Measurements from ENCODE around the gene FRY.
"Not testable (repeated sequence)": the region's sequence is repeated elsewhere in the genome, so short reads cannot be mapped to it uniquely, and the experiment has no call there.

FRY gene

DNA sequence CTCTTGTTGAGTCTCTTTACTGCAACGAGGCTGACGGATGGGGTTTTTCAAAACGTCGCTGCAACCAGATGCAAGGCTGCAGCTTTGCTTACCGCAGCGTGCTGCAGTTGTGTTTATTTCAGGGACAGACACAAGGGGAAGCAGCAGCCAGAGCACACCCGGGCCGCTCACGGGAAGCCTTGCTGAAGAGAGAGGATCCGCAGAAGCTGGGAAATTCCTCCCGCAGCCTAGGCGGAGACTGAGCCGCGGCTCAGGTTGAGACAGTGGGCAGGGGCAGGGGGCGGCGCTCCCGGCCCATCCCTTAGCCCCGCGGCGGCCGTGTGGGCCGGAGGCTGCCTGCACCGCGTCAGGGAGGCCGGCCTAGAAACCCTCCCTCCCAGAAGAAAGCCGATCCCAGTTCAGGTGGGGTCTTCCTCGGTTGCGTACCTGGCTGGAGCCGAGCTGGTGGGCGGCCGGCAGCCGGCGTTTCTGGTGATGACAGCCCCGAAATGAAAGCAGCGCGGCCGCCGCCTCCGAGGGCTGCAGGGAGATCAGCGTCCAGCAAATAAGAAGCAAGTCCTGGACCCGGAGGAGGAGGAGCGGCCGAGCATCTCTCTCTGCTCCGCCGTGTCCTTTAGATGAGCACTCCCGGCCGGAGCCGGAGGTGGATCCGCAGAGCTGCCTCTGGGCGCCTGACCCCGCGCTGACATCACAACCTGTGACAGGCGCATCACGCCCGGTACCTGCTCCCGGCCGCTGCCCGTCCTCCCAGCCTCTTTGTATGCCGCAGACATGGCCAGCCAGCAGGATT lies at the start of gene FRY:
Gene FRY, plus strand, starts transcription at position 750 of the 790 bp plus-strand sequence. Its CDS starts 22 bp downstream, at position 772.
- DNase-seq (ENCODE audit: low spot score): peak; percentile 30

DNA sequence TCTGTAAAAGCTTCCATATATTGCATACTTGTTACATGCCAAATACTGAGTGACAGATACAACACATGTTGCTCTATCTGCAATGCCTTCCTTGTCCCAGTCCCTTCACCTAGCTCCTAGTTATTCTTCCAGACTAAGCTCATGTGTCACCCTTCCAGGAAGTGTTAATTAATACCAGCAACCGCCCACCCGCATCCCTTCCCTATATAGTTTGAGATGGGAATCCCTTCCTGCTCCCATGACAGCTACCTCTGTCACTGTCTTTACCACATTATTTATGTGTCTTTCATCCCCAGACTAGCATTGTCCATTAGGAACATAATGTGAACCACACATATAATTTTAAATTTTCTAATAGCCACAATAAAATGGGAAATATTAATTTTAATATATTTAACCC lies 49.5 kb upstream of the FRY start:
- no peak for DNase-seq (ENCODE audit: low spot score)

DNA sequence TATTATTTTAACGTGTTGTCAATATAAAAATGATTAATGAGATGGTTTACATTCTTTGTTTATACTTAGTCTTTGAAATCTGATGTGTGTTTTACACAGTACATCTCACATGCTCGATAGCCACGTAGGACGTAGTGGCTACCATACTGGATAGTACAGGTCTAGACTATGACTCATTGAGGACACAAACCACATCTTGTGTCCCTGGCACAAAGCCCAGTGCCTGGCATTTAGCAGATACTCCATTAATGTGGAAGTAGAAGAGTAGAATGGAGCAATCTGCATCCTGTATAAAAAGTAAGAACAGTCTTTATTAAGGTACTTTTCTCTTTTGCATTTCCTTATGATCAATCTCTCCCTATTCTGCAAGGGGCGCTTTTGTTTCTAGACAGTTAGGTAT lies 49.0 kb upstream of the FRY start:
- peak; percentile 48 for DNase-seq (ENCODE audit: low spot score)

DNA sequence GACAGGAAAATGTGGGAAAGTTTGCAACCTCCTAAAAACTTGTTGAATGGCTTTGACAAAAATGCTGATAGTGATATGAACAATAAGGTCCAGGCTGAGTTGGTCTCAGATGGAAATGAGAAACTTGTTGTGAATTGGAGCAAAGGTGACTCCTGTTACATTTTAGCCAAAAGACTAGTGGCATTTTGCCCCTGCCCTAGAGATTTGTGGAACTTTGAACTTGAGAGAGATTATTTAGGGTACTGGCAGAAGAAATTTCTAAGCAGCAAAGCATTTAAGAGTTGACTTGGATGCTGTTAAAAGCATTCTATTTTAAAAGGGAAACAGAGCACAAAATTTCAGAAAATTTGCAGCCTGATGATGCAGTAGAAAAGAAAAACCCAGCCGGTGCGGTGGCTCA lies 47.9 kb upstream of the FRY start:
- DNase-seq (ENCODE audit: low spot score): not testable (repeated sequence)

DNA sequence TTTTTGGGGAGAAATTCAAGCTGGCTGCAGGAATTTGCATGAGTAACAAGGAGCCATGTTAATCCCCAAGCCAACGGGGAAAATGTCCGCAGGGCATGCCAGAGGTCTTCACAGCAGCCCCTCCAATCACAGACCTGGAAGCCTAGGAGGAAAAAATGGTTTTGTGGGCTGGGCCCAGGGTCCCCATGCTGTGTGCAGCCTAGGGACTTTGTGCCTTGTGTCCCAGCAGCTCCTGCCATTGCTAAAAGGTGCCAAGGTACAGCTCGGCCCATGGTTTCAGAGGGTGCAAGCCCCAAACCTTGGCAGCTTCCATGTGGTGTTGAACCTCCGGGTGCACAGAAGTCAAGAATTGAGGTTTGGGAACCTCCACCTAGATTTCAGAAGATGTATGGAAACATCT lies 47.2 kb upstream of the FRY start:
- DNase-seq (ENCODE audit: low spot score): not testable (repeated sequence)

DNA sequence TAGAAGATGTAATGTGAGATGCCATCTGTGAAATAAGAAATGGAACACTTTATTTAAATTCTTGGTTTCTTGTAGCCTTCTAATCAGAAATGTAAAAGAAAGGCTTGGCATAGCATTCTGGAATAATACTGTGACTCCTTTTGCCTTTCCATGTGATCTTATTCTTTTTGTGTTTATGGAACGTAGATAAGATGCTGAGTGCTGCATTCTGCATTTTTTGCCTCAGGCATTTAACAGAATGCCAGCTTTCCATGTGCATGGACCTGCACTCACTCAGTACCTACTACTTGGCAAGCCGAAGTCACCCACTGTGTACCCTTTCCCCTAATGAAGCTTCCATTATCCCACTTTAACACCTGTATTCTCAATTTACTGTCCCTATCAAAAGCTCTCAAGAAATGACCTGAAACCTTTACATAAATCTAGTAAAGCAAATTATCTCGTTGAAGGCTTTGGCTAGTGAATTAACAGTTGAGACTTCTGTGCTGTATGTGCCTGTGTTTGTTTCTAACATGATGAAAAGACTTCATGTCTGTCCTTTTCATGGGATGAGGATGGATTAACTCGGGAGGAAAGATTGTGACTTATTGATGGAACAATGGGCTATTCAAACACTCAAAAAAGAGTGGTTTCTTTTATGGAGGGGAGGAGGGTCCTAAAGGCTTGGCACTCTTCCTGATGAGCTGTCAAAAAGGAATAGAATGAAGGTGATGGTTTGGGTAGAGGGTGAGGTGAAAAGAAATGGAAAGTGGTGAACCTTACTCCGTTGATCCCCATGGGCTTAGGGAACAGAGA lies 44.7 kb upstream of the FRY start:
- no peak for DNase-seq (ENCODE audit: low spot score)

DNA sequence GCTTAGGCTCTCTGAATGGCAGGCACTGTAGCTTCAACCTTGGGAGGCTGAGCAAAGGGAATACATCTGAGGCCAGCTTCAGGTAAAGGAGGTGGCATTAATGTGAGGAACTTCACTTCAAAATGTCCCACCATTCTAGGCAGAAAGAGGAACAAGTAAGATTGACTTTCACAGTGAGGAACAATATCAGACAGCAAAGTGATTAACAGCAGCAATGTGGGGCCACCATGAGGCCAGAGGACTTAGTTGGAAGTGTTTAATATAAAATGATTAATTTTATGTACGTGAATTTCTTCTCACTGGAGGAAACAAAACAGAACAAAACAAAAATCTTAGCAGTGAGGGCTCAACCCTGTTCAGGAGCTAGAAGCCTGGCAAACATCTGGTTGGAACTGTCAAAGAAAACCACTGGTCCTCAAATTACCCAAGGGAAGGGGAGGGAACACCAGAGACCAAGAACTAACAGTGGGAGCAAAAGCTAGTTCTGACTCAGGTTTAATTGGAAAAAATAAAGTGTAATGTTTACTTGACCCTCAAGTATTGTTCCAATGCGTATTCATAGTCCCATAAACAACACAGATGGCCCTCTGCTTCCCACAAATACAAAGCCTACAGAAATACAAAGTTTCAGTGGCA lies 43.9 kb upstream of the FRY start:
- no peak for DNase-seq (ENCODE audit: low spot score)

DNA sequence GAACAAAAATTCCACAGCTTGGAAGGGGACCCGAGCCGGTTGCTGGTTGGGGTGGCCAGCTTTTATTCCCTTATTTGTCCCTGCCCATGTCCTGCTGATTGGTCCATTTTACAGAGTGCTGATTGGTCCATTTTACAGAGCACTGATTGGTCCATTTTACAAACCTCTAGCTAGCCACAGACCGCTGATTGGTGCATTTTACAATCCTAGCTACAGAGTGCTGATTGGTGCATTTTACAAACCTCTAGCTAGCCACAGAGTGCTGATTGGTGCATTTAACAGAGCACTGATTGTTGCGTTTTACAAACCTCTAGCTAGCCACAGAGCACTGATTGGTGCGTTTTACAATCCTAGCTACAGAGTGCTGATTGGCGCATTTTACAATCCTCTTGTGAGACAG lies 37.2 kb upstream of the FRY start:
- not testable (repeated sequence) for DNase-seq (ENCODE audit: low spot score)

DNA sequence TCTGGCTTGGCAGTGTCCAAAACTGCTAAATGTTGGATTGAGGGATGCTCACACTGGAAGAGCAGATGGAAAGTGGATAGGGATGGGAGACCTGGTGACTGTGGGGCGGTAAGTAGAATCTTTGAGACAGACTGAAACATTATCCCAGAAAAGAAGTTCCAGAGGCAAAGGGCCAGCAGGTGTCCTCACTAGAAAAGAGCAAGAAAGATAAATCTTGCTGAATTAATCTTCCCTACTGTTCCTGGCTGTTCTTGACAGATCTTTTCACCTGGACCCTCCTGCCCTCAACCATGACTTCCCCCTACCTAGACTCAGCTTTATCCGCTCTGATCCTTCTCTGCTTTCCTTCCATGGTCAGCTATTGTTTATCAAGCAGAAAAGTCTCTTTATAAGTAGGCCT lies 35.0 kb upstream of the FRY start:
- DNase-seq (ENCODE audit: low spot score): no peak

DNA sequence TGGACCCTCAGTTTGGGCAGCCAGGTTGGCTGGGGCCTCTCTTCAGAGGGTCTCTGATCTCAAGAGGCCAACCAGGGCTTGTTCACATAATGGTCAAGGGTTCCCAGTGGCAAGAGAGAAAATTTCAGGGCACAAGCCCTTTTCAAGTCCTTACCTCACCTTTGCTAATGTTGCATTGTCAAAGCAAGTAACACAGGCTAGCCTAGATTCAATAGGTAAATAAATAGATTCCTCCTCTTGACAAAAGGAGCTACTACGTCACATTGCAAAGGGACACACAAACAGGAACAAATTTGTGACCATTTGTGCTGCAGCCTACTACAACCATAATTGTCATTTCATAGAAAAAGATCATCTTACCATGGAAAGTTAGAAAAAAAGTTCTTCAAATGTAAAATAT lies 33.9 kb upstream of the FRY start:
- DNase-seq (ENCODE audit: low spot score): no peak

DNA sequence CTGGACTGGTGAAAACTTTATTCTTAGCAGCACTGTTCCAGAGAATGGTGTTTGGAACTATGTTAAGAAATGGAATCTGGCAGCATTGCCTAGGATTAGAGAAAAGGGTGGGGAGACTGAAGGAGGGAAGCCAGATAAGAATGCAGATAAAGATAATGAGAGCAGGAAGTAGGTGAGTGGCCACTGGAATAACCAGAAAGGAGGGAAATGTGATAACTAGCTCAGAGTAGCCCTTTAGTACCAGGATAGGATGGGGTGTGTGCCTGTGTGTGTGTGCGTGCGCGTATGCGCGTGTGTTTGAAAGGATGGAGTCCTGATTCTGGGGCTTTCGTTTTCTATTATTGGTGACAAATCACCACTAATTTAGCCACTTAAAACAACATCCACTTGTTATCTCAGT lies 33.4 kb upstream of the FRY start:
- no peak for DNase-seq (ENCODE audit: low spot score)

DNA sequence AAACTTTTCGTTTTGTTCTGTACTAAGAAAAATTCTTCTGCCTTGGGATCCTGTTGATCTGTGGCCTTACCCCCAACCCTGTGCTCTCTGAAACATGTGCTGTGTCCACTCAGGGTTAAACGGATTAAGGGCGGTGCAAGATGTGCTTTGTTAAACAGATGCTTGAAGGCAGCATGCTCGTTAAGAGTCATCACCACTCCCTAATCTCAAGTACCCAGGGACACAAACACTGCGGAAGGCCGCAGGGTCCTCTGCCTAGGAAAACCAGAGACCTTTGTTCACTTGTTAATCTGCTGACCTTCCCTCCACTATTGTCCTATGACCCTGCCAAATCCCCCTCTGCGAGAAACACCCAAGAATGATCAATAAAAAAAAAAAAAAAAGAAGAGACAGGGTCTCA lies 30.8 kb upstream of the FRY start:
- not testable (repeated sequence) for DNase-seq (ENCODE audit: low spot score)

DNA sequence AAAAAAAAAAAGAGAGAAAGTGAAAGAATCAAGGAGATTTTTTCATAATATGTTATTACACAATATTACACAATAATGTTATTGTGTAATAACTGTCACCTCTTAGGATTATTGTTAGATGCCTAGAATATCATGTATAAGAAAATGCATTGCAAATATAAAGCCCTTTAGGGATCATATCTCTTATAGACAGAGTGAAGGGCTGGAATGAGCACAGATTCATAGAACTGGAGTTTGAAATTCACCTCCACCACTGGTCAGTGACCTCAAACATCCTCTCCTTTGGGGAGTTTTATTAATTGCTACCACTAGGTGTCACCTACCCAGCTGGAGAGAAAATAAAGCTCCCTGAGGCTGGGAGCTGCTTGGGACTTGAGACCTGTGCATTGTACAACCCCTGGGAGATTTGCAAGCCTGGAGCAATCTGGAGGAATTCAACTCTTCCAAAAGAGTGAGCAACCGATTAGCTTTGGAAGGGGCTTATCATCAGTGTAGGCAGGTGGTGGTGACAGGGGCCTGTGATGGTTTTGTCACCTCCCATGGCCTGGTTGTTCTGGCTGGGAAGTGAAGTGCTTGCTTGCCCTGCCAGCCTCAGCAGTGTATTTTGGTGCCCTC lies 30.3 kb upstream of the FRY start:
- DNase-seq (ENCODE audit: low spot score): peak; percentile 38

DNA sequence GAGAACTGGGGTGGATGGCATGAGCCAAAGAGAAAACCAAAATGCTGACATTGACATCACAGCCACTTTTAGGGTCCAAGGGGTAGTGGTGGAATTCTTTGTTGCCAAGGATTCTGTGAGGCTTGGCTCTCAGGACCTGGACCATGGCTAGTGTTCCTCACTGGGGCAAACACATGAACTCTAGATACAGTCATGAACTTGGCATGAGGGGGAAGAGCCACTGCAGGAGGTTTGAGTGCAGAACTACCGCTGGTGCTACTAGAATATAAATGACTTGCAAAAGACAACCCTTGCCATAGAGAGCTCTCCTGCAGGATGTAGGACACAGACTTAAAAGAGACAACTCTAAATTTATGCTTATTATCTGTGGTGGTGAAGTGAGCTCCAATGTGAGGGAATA lies 29.8 kb upstream of the FRY start:
- no peak for DNase-seq (ENCODE audit: low spot score)

DNA sequence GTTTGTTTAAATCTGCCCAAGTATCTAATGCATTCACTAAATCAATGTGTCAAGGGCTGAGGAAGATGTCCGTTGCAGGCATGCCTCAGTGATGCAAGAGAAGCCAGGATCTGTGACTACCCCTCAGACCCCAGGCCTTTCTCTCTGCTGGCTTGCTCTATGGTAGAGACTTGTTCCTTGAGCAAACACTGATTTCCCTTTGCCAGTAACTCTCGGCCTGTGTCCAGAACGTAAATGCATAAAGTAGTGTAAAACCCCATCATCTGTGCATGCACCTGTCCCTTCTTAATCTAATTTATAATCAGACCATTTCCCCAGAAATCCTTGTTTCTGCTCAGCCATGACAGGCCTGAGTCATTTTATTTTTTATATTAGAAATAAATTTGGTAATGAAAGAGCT lies 28.7 kb upstream of the FRY start:
- DNase-seq (ENCODE audit: low spot score): no peak

DNA sequence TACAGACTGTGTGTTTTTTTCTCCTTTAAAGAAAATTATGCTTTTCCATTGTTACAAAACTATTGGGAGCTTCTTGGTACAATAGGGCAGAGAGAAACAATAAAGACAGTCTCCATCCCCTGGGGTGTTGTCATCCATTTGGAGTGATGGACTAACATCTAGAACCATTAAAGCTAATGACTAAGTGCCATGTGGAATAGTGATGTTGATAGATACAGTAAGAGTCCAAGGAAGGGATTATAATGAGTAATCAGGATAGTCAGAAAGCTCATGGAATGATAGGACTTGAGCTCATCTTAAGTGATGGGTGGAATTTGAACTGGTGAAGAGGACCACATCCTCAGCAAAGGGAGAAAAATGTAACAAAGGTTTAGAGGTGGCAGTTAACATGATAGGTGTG lies 24.1 kb upstream of the FRY start:
- DNase-seq (ENCODE audit: low spot score): no peak

DNA sequence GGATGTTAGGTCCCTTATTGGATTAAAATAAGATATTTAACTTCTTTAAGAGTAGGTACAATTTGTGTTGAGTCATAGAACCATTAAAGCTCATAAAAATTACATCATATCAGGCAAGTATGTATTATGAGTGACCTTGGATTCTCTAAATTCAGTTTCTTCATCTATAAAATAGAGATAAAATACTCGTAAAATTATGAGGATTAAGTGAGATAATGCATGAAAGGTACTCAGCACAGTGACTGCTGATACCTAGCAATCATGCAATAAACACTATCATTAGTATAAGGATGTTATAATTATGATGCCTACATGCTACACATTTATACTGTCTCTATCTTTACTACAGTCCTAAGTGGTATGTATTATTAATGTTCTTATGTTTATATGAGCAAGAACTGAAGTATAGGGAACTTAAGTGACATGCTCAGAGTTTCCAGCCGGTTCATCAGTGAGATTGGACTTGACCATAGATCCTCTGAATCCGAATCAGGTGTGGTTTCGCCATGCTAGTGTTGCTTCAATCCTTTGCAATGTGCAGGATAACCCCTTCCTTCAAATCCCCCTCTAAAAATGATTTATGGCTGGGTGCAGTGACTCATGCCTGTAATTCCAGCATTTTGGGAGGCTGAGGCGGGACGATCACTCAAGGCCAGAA lies 22.9 kb upstream of the FRY start:
- DNase-seq (ENCODE audit: low spot score): no peak

DNA sequence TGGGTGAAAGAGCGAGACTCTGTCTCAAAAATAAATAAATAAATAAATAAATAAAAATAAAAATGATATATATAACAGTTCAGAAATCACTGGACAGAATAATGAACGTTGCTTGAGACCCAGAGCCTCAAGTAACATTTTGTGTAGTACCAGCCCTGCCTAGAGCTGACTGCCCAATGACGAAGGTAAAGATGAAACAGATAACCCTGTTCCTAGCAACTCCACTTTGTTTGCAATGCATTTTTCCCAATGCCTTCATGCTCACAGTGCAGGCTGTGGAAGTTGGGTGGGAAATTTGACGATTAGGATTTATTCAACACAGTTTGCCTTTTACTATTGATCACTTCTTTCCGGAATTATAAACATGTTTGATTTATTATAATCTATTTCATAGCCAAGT lies 22.2 kb upstream of the FRY start:
- no peak for DNase-seq (ENCODE audit: low spot score)

DNA sequence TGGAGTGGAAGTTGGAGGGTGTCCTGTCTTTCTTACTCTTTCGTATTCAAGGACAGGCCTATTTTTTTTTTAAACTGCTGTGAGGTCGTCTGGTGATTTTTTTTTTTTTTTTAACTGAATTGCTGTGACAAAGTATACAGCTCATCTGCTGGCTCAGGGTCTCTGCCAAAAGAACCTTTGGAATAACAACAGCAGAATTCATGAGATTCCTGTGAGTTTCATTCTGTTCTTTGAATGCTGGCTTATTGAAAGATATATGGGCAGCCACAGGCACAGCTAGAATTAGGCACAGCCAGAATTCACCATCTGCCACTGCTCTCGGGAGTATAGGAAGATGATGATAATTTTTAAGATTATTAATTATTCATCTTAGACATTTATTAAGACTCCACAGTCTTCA lies 21.4 kb upstream of the FRY start:
- no peak for DNase-seq (ENCODE audit: low spot score)

DNA sequence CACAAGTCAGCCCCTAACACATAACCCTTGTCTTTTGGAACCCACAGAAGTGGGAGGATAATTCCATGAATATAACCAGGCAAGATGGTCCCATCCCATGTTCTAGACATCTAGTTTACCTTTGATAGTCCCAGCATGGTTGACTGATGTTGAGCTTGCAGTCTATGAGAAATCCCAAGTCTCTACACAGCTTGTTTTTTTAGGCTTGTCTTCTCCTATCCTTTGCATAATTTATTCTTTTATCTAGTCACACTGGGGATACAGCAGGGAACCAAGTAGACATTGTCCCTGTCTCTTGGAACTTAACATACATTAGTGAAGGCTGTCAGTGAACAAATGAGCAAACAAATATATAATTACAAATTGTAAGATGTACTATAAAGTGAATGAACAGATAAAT lies 19.6 kb upstream of the FRY start:
- DNase-seq (ENCODE audit: low spot score): no peak

DNA sequence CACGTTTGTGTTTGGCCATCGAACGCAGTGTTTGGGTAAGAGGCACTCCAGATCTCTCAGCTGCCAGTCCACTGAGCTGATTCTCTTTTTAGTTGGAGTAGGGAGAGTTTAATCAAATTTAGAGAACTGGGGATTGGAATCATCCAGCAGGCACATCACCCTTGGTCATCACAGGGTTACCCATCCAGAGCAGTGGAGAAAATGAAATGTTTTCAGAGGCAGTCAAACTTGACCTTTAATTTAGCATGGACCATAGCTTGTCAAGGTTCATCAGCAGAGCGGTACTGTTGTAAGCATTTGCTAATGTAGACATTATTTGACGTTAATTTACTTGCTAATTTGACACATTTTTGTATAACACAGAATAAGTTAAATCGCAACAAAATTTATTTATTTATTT lies 18.4 kb upstream of the FRY start:
- DNase-seq (ENCODE audit: low spot score): no peak

DNA sequence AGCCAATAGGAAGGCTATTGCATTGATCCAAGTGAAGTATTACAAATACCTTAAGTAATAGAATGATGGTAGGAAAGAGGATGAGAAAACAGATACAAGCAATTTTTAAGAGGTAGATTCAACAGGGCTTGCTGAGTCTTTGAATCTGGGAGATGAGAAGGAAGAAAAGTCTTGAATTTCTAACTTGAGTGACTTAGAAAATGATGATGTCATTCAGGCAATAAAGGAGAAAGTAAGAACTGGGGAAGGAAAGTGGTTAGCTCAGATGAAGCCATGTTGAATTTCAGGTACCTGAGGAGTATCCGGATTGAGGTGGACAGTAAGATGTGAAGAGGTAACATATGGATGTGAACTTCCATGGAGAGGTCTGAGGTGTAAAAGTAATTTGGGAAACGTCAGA lies 15.5 kb upstream of the FRY start:
- DNase-seq (ENCODE audit: low spot score): no peak

Measured in kidney capillary endothelial cell (primary cell).